SK-N-SH (cell line): ENCODE results near the gene ANGPTL8. TPM values are rescaled to one million over a fixed set of nuclear protein-coding genes. Genes with fewer than 3 reads are reported as not detected.

Experiments used
- CTCF ChIA-PET: fragments of 300-600, 350-600 bp; formaldehyde crosslinking; extraction: SDS; loops from one replicate; lab custom pipeline; 2021; lab: Yijun Ruan, JAX
- POLR2A ChIA-PET: fragments of 350-600 bp; sonication (Branson Sonifier 250); formaldehyde crosslinking; extraction: SDS; loops from one replicate; lab custom pipeline; 2020; ENCODE audit warnings: antibody characterized with exemption, inconsistent platforms; lab: Yijun Ruan, JAX
- DNase-seq: peaks from one replicate; pipeline ENCODE4 v3.0.0; 2012
- H2AFZ ChIP-seq: fragments of 200-600 bp; sonication (generic); 2 replicates; pipeline ENCODE4 v1.8.1; 2016; ENCODE audit warnings: antibody characterized with exemption, mild to moderate bottlenecking, low read depth
- H3F3A ChIP-seq: fragments of 200-600 bp; sonication (generic); replicated peaks from 2 replicates; pipeline ENCODE3; 2016; ENCODE audit warnings: antibody characterized with exemption, mild to moderate bottlenecking; ENCODE audit not compliant: insufficient read depth
- H3K27ac ChIP-seq, 2 experiments: fragments of 200-500 bp in 1 of 2; fragments of 200-600 bp in 1 of 2; sonication (Bioruptor generic) in 1 of 2; sonication (generic), shearing (Covaris generic) in 1 of 2; 2 replicates each; pipeline versions ENCODE4 v1.5.1 to v1.6.1; 2014 to 2016; ENCODE audit warnings: low read depth in 2 of 2, inconsistent platforms in 1 of 2, low read length in 1 of 2, mild to moderate bottlenecking in 1 of 2, mixed read lengths in 1 of 2
- H3K27me3 ChIP-seq: fragments of 200-600 bp; sonication (generic), shearing (Covaris generic); 2 replicates; pipeline ENCODE4 v1.6.1; 2016; ENCODE audit warnings: mixed run types; ENCODE audit not compliant: insufficient read depth
- H3K36me3 ChIP-seq, 2 experiments: fragments of 200-500 bp in 1 of 2; fragments of 200-600 bp in 1 of 2; sonication (Bioruptor generic) in 1 of 2; sonication (generic) in 1 of 2; replicated peaks in 1 of 2; 2 replicates each; pipeline versions ENCODE3 to v1.5.1; 2014 to 2016; ENCODE audit warnings: low read length in 1 of 2, mild to moderate bottlenecking in 1 of 2; ENCODE audit not compliant: insufficient read depth in 2 of 2, control insufficient read depth in 1 of 2
- H3K4me1 ChIP-seq, 2 experiments: fragments of 200-500 bp in 1 of 2; fragments of 200-600 bp in 1 of 2; sonication (Bioruptor generic) in 1 of 2; sonication (generic), shearing (Covaris generic) in 1 of 2; 2 replicates each; pipeline versions ENCODE4 v1.5.1 to v1.6.1; 2014 to 2016; ENCODE audit warnings: low read depth in 1 of 2, low read length in 1 of 2, mixed run types in 1 of 2; ENCODE audit not compliant: insufficient read depth in 2 of 2, control insufficient read depth in 1 of 2
- H3K4me2 ChIP-seq: fragments of 200-600 bp; sonication (generic), shearing (Covaris generic); 2 replicates; pipeline ENCODE4 v1.6.1; 2017; ENCODE audit warnings: mixed run types
- H3K4me3 ChIP-seq, 2 experiments: fragments of 200-500 bp in 1 of 2; fragments of 200-600 bp in 1 of 2; sonication (Bioruptor generic) in 1 of 2; sonication (generic), shearing (Covaris generic) in 1 of 2; 2 replicates each; pipeline versions ENCODE4 v1.5.1 to v1.8.1; 2014 to 2016; ENCODE audit warnings: low read depth in 2 of 2, inconsistent platforms in 1 of 2, low read length in 1 of 2, mild to moderate bottlenecking in 1 of 2, mixed read lengths in 1 of 2, moderate library complexity in 1 of 2
- H3K79me2 ChIP-seq: fragments of 200-600 bp; sonication (generic); 2 replicates; pipeline ENCODE4 v1.8.1; 2017; ENCODE audit warnings: mild to moderate bottlenecking; ENCODE audit not compliant: insufficient read depth
- H3K9ac ChIP-seq: fragments of 200-600 bp; sonication (generic); 2 replicates; pipeline ENCODE4 v1.6.1; 2017; ENCODE audit warnings: mixed run types
- H3K9me2 ChIP-seq: fragments of 200-600 bp; sonication (generic); 2 replicates; pipeline ENCODE4 v1.6.1; 2017; ENCODE audit warnings: mixed run types
- H3K9me3 ChIP-seq: fragments of 200-600 bp; sonication (generic); 2 replicates; pipeline ENCODE4 v1.6.1; 2017; ENCODE audit warnings: mixed run types, mild to moderate bottlenecking, moderate library complexity
- H4K20me1 ChIP-seq: fragments of 200-600 bp; sonication (generic); 2 replicates; pipeline ENCODE4 v1.6.1; 2017; ENCODE audit warnings: mild to moderate bottlenecking, mixed run types; ENCODE audit not compliant: insufficient read depth
- CHD2 ChIP-seq: fragments of 150-350 bp; IDR thresholded peaks from 2 replicates; pipeline ENCODE4 v1.6.1; 2018; ENCODE audit warnings: low read length; ENCODE audit not compliant: partially characterized antibody
- EP300 ChIP-seq, 2 experiments: IDR thresholded peaks; 2 replicates each; pipeline versions ENCODE4 v1.4.0 to v1.6.1; 2012; ENCODE audit warnings: borderline replicate concordance in 1 of 2, low read depth in 1 of 2, low read length in 1 of 2
- GABPA ChIP-seq: IDR thresholded peaks from 2 replicates; pipeline ENCODE4 v1.4.0; 2012; ENCODE audit warnings: low read depth, mild to moderate bottlenecking
- IRF3 ChIP-seq: fragments of 150-350 bp; IDR thresholded peaks from 2 replicates; pipeline ENCODE4 v1.6.1; 2016; ENCODE audit warnings: mild to moderate bottlenecking, low read depth, low read length
- JUND ChIP-seq: IDR thresholded peaks from 2 replicates; pipeline ENCODE4 v1.4.0; 2012
- NFIC ChIP-seq: IDR thresholded peaks from 2 replicates; pipeline ENCODE4 v1.4.0; 2012; ENCODE audit warnings: borderline replicate concordance
- PBX3 ChIP-seq: IDR thresholded peaks from 2 replicates; pipeline ENCODE4; 2012
- RAD21 ChIP-seq: IDR thresholded peaks from 2 replicates; pipeline ENCODE4 v1.6.1; 2012; ENCODE audit warnings: mild to moderate bottlenecking, low read length
- WGBS: methylation state at CpG from one replicate; pipeline ENCODE4 v1.1.6; 2017; ENCODE audit warnings: low lambda C conversion rate; 5-methylcytosine and 5-hydroxymethylcytosine counted together
- polyA plus RNA-seq, 3 experiments: library from polyadenylated mRNA; depleted of rRNA; stranded (reverse); fragments of >200 nt; gene quantifications; 2 replicates each; pipeline ENCODE4 v1.2.3, GENCODE V29; 2012
- TF ChIP-seq, protein P1 (sequence below): IDR thresholded peaks from 2 replicates; pipeline ENCODE4 v1.6.1; 2012; ENCODE audit warnings: mild to moderate bottlenecking, low read depth, low read length, moderate library complexity
- TF ChIP-seq, protein P2 (sequence below): IDR thresholded peaks from 2 replicates; pipeline ENCODE4 v1.4.0; 2012; ENCODE audit warnings: low read depth, borderline replicate concordance
- TF ChIP-seq, protein P3 (sequence below): fragments of 150-350 bp; IDR thresholded peaks from 2 replicates; pipeline ENCODE4 v1.6.1; 2017; ENCODE audit warnings: antibody characterized with exemption, low read length, low read depth, borderline replicate concordance

Gene ANGPTL8
- polyA plus RNA-seq, 1 of the 3 experiments (the other 2 are of a cell fraction) = 0.21 TPM

DNA sequence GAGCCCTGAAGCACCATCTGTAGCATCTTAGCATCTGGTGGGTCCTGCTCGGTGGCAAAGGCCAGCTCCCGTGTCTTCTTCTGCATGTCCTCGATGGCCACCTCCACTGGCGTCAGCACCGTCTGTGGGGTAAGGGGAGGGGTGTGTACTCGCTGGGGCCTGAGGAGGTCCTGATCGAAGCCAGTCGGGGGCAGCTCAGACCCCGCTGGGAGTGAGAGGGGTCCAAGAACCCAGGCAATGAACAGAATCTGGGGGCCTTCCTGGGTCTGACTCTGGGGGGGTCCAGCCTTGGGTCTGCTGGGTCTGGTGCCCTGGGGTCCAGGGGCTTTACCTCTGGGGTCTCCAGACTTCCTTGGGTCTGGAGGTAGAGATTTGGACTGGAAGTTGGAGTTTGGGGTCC lies 38.5 kb upstream of the ANGPTL8 start:
- no peaks in the 10 kb centered on the region for H3K27me3 ChIP-seq
- no peak for TF ChIP-seq IRF3
- TF ChIP-seq CHD2 = no peak
- TF ChIP-seq, protein P1, sequence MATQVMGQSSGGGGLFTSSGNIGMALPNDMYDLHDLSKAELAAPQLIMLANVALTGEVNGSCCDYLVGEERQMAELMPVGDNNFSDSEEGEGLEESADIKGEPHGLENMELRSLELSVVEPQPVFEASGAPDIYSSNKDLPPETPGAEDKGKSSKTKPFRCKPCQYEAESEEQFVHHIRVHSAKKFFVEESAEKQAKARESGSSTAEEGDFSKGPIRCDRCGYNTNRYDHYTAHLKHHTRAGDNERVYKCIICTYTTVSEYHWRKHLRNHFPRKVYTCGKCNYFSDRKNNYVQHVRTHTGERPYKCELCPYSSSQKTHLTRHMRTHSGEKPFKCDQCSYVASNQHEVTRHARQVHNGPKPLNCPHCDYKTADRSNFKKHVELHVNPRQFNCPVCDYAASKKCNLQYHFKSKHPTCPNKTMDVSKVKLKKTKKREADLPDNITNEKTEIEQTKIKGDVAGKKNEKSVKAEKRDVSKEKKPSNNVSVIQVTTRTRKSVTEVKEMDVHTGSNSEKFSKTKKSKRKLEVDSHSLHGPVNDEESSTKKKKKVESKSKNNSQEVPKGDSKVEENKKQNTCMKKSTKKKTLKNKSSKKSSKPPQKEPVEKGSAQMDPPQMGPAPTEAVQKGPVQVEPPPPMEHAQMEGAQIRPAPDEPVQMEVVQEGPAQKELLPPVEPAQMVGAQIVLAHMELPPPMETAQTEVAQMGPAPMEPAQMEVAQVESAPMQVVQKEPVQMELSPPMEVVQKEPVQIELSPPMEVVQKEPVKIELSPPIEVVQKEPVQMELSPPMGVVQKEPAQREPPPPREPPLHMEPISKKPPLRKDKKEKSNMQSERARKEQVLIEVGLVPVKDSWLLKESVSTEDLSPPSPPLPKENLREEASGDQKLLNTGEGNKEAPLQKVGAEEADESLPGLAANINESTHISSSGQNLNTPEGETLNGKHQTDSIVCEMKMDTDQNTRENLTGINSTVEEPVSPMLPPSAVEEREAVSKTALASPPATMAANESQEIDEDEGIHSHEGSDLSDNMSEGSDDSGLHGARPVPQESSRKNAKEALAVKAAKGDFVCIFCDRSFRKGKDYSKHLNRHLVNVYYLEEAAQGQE = no peak
- TF ChIP-seq NFIC = no peak
- TF ChIP-seq JUND = no peak
- TF ChIP-seq, protein P2, sequence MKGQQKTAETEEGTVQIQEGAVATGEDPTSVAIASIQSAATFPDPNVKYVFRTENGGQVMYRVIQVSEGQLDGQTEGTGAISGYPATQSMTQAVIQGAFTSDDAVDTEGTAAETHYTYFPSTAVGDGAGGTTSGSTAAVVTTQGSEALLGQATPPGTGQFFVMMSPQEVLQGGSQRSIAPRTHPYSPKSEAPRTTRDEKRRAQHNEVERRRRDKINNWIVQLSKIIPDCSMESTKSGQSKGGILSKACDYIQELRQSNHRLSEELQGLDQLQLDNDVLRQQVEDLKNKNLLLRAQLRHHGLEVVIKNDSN = no peak
- no peak for TF ChIP-seq RAD21
- no peak for TF ChIP-seq PBX3
- TF ChIP-seq, protein P3, sequence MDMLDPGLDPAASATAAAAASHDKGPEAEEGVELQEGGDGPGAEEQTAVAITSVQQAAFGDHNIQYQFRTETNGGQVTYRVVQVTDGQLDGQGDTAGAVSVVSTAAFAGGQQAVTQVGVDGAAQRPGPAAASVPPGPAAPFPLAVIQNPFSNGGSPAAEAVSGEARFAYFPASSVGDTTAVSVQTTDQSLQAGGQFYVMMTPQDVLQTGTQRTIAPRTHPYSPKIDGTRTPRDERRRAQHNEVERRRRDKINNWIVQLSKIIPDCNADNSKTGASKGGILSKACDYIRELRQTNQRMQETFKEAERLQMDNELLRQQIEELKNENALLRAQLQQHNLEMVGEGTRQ = no peak
- no peak for TF ChIP-seq EP300 (IDR thresholded peaks at IDR 0.05; ENCODE audit: borderline replicate concordance in 1 of 2, low read depth in 1 of 2, low read length in 1 of 2)
- no peak for TF ChIP-seq GABPA
- no peak overlapping the region for H3K4me2 ChIP-seq
- no peak overlapping the region for H3K4me3 ChIP-seq
- no peak overlapping the region for H2AFZ ChIP-seq
- H3K9me3 ChIP-seq = no peaks in the 10 kb centered on the region
- whole genome bisulfite sequencing = no CpG with 5 or more reads among the region's 9 CpGs
- no peak overlapping the region for H3K9ac ChIP-seq
- H3K36me3 ChIP-seq = no peaks in the 10 kb centered on the region
- peaks cover 16% of the 10 kb centered on the region for H3F3A ChIP-seq
- peaks cover 9 to 12% of the 10 kb centered on the region in 2 experiments; a peak in 3 of 4 replicates for H3K4me1 ChIP-seq
- CTCF ChIA-PET = interaction anchor here (0.6 kb wide), 1 partner anchor 48 kb away, joined by 3 read pairs; no protein-coding TSS in a partner anchor
- H4K20me1 ChIP-seq = peaks cover 4% of the 10 kb centered on the region; the same call in 1 of the 2 replicates
- H3K27ac ChIP-seq = no peak overlapping the region
- H3K9me2 ChIP-seq = no peaks in the 10 kb centered on the region
- no peak for DNase-seq
- H3K79me2 ChIP-seq = peaks cover 14% of the 10 kb centered on the region
- POLR2A ChIA-PET = interaction anchor here (0.6 kb wide), 1 partner anchor 60 kb away, joined by 3 read pairs; no protein-coding TSS in a partner anchor
